Erythroblast (primary cell): Measurements from ENCODE around the gene NUDT19.

Experiments used
- DNase-seq, 2 experiments: peaks; one replicate each; lab custom pipeline; 2025; lab: John Stamatoyannopoulos, UW
- GATA1 ChIP-seq: IDR thresholded peaks from 2 replicates; pipeline ENCODE4 v1.6.1; 2011; ENCODE audit warnings: low read depth, mild to moderate bottlenecking, control low read depth, low read length, moderate library complexity
- POLR2A ChIP-seq: IDR thresholded peaks from 2 replicates; pipeline ENCODE4 v1.6.1; 2011; ENCODE audit warnings: mild to moderate bottlenecking, low read length

The NUDT19 gene

GRCh38 chr19:32666084-32666483 lies 25.5 kb upstream of the NUDT19 start:
- no peak for TF ChIP-seq POLR2A
- DNase-seq: no peak

DNA sequence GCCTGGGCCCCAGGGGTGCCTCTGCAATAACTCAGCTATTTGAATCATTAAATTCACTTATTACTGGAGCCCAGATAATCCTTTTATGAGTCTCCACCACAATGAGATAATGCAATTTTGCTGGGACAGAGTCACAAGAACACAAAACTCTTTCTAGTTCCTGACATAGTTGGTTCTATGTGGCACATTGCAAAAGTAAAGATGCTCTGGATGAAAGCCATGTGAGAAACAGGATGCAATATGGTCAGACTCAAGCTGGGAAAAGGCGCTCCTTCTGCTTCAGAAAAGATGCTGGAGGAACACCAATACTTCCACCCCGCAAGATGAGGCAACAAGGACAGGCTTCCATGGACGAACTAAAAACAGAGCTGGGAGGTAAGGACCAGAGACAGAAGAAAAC lies 22.3 kb upstream of the NUDT19 start:
- TF ChIP-seq GATA1 (no peak), POLR2A (no peak)

DNA sequence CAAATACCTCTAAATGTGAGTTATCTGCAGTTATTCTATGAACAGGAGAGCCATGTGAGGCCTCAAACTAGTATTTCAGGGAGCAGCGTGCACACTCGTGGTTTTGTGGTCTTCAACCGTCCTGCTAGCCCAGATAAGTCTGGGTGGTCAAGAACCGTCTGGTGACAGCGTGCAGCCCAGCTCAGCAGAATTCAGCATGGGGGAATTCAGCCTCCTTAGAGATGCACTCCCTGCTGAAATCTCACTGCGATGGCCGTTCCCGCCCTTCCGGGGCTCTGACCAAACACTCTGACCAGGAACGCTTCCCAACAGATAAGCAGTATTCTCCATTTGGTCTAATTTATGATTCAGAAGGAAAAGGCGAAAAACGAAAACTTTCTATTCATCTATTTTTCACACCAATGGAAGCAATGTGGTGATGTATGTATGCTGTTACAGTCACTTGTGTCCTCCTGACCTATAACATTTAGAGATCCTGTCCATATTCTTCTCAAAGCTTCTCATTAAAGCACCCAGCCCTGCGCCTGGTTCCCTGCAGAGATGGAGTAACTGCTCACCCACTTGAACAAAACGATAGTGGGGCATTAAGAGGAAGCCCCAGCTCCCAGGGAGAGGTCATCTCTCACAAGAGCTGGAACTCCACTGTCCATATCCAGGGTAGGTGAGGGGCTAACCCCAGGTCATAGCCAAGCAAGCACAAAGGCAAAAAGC lies 19.6 kb upstream of the NUDT19 start:
- DNase-seq: peak; percentile 80 to 91
- no peak for TF ChIP-seq GATA1
- TF ChIP-seq POLR2A: no peak

More for the DNA sequence above, 22.3 kb upstream of the NUDT19 start:
- no peak for DNase-seq

- TF ChIP-seq POLR2A (peak; percentile 1), GATA1 (no peak)
- DNase-seq: no peak
These were observed 18.8 kb upstream of the NUDT19 start for GRCh38 chr19:32672841-32673240.

- no peak for DNase-seq
- TF ChIP-seq GATA1: no peak
- TF ChIP-seq POLR2A: no peak
These were observed 18.0 kb upstream of the NUDT19 start for GRCh38 chr19:32673573-32673972.

DNA sequence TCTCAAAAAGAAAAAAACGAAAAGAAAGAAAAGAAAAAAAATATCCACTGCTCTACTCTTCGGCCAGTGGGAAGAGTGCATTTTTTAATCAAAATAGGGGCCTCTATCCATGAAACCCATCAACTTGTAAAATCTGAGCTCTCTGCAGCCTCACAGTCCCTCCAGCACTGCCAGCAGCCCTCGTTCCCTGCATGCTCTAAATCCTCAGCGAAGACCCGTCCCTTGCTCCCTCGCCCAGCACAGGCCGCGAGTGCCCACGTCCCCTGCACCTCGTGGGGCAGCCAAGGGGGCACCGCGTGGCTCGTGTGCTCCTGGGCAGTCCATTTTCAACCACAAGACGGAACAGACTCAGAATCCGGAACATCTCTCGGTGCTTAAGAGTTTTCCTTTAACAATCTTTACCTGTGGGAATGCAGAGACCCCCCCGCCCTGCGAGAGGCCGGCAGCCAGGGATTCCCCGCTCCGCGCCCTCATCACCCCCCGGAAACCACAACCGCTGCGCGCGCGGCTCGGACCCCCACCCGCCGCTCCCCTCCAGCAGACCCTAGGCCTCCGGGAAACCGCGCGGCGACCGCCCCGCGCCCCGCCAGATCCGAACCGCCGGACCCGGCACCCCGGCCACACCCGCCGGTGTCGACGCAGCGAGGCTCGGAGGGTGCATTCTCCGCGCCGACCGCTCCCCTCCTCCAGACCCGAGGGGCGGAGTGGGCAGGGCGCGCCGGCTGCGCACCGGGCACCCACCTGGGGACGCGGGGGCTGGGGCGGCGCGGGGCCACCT lies 17.3 kb upstream of the NUDT19 start:
- no peak for DNase-seq
- TF ChIP-seq POLR2A (no peak), GATA1 (no peak)

DNA sequence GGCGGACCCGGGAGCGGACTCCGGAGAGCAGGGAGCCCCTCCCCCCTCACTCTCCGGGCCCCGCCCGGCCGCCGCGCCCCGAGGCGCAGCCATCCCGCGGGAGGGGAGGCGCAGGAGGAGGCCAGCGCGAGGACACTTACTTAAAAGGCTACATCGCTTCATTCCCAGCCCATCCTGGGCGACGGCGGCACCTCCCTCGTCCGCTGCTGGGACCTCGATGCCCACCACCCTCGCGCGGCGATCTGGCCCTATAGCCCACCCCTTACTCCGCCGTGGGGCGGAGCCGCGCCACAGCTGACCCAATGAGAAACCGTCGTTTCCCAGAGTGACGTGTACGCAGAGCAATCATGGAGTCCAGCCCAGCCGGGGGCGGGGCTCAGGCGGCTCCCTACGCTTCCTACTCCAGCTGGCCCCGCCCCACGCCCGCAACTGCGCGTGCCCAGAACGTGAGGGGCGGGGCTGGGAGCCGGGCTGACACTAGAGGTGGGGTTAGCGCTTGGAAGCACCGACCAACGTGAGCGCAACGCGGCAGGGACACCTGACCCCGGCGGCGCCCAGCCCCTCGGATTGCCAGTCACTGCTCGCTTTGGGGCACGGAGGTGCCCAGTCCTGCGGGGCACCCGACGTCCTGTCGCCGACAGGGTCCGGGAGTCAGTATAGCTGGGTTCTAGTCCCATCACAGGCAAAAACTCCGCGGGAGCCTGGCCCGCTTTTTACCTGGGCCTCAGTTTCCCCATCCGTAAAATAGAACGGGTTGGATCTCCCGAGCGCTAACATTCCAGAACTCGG lies 16.5 kb upstream of the NUDT19 start, which contains the start of gene ANKRD27:
Gene ANKRD27 (minus strand): TSS at position 250 of the 789 bp plus-strand sequence. CDS start 16,165 bp downstream, outside the sequence.
- TF ChIP-seq POLR2A (peak; percentile 65), GATA1 (no peak)
- DNase-seq: peak; percentile 98 to 100

- DNase-seq: peak; percentile 73 to 84
- TF ChIP-seq GATA1 (no peak), POLR2A (no peak)
These were observed 15.9 kb upstream of the NUDT19 start, which contains the start of gene RGS9BP for GRCh38 chr19:32675720-32676185. Gene RGS9BP, plus strand, starts transcription at chr19:32675848. Its CDS starts 416 bp downstream, at chr19:32676264.

DNA sequence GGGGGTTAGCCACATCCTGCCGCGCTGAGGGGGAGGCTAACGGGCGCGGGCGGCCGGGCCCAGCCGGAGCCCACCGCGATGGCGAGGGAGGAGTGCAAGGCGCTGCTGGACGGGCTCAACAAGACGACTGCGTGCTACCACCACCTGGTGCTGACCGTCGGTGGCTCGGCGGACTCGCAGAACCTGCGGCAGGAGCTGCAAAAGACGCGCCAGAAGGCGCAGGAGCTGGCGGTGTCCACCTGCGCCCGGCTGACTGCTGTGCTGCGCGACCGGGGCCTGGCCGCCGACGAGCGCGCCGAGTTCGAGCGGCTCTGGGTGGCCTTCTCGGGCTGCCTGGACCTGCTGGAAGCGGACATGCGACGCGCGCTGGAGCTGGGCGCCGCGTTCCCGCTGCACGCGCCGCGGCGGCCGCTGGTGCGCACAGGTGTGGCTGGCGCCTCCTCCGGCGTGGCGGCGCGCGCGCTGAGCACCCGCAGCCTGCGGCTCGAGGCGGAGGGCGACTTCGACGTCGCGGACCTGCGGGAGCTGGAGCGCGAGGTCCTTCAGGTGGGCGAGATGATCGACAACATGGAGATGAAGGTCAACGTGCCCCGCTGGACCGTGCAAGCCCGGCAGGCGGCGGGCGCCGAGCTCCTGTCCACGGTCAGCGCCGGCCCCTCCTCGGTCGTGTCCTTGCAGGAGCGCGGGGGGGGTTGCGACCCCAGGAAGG lies 15.3 kb upstream of the NUDT19 start:
- TF ChIP-seq GATA1: no peak
- TF ChIP-seq POLR2A: no peak
- DNase-seq: peak; percentile 68 to 70

- TF ChIP-seq GATA1 (no peak), POLR2A (no peak)
- no peak for DNase-seq
These were observed 14.7 kb upstream of the NUDT19 start for GRCh38 chr19:32676895-32677359.

DNA sequence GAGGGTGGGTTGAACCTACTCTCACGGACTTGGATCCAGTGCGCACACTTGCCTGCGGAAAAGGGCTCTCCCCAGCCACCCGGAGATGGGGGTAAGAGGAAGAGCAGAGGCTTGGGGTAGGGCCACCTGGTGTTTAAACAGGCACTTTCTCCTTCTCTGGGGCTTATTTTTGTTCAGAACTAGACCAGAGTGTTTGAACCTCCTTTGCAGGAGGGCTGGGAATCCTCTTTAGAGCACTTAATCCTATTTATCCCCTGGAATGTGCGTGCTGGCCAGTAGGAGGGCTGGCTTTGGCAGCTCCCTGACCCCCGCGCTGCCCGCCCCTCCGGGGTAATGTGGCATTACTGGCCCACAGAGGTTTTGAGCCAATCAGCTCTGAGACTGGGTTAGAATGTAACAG lies 14.0 kb upstream of the NUDT19 start:
- TF ChIP-seq GATA1 (no peak), POLR2A (no peak)
- DNase-seq: no peak

DNA sequence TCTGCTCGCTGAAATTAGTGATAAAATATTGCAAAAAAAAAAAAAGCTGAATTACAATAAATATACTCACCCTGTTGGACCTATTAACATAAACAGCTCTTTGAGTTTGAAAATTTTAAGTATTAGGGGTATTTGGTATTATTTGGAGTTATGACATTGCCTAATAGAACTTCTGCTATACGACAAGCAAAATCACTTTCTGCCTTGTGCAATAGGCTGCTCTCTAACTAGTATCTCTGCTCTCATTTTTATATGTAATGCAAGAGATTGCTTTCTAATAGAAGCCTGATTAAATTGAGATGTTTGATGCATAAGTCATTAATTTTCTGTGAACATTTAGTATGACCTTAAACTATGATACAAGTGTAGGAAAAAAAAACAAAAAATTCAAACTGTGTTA lies 10.6 kb upstream of the NUDT19 start:
- no peak for DNase-seq
- TF ChIP-seq GATA1 (no peak), POLR2A (no peak)

GRCh38 chr19:32682317-32682716 lies 9.3 kb upstream of the NUDT19 start:
- TF ChIP-seq POLR2A (no peak), GATA1 (no peak)
- DNase-seq: no peak
